GM19438 (cell line): Measurements from ENCODE around the gene LHFPL2.

Experiments
- ATAC-seq: cut with Tn5 transposase; IDR thresholded peaks from one replicate; pipeline ENCODE4 v1.9.1; 2021; ENCODE audit warnings: low read depth; ENCODE audit not compliant: unreplicated experiment

The LHFPL2 gene

GRCh38 chr5:78644741-78645300 lies 3.8 kb downstream of the LHFPL2 start:
- ATAC-seq, result no peak

- ATAC-seq, result no peak
These were observed 4.4 kb downstream of the LHFPL2 start for GRCh38 chr5:78644129-78644528.

GRCh38 chr5:78642701-78643100 lies 5.9 kb downstream of the LHFPL2 start:
- no peak for ATAC-seq

DNA sequence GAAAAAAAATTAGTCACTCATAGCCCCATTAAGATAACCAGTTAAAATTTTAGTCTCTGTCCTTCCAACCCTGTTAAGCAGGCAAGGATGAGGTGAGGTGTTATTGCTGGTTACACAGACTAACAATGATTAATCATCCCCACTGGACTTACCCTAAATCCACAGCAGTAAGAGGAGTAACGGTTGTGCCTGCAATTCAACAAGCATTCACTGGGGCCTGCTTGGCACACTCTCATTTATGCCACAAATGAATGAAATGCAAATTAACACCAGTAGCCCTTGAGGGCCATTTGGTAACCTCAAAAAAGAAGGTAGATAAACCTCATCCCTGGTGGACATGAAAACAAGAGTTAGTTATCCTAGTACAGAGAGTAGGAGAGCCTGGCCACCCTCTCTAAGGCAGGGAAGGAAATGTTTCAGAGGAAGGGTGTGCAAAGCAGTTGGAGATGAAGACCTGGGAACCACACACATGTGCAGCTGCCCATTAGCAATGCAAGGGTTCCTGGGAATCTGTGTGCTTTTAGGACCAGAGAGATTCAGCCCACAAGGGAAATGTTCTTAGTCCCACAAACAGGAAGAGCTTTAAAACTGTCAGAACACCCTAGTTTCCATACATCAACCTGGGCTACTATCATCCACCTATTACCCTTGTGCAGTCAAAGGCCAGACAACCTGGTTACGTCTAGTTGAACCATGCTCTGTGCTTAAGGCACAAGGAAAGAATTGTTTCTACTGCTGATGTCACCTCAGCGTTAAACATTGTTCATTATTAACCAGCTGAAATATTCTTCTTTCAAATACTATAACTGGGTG lies 7.7 kb downstream of the LHFPL2 start:
- ATAC-seq, result peak; percentile 81

- ATAC-seq, result no peak
These were observed 8.8 kb downstream of the LHFPL2 start for GRCh38 chr5:78639791-78640190.

- no peak for ATAC-seq
These were observed 9.5 kb downstream of the LHFPL2 start for GRCh38 chr5:78638973-78639669.

- ATAC-seq, result no peak
These were observed 10.1 kb downstream of the LHFPL2 start for GRCh38 chr5:78638423-78638822.

DNA sequence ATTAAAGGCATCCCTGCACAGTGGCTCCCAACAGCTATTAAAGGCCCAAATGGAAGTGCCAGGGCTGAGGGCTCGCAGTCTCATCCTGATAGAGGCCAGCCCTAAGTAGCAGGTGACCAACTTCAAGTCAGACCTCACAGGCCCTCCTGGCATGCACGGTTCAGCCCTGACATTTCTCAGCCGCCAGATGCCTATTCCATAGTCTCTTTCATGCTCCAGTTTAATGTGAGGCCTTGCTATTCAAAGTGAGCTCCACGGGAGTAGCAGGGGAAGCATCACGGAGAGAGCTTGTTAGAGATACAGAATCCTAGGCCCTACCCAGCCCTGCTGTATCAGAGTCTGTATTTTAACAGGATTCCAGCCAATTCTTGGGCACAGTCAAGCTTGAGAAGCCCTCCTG lies 11.1 kb downstream of the LHFPL2 start:
- no peak for ATAC-seq

DNA sequence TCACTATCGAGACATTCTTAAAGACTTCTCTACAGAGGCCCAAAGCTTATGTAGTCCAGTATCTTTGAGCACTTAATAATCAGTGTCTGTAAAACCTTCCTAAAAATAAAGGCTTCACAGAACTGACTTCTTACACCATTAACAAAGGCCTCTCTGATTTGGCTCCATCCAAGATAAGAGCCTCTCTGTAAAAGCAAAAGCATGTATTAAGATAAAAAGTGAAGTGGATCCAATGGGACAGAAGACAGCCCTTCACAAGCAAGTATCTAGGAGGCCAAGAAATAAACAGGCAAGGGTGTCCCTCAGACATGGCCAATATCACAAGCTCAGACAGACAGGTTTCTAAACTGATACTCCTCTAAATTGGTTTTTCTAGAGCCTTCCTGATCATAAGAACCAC lies 11.9 kb downstream of the LHFPL2 start:
- ATAC-seq, result no peak

GRCh38 chr5:78634634-78635033 lies 13.9 kb downstream of the LHFPL2 start:
- ATAC-seq, result no peak

DNA sequence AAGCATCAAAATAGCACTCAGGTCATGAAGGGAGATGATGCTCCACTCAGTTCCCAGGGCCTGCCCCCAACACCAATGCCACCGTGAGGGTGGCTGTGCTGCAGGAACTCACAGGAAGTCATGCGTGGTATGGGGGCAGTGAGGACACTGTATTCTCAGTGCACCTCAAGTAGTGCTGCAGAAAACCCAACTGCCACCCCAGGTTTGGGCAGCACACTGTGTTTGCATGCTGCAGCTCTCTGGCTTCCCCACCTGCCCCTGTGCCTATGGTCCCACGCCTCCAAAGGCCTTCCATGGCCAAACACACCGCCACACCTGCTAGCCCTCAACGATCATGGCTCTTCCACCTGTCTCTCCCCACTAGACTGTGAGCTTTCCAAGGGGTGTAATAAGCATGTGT lies 14.3 kb downstream of the LHFPL2 start:
- no peak for ATAC-seq

GRCh38 chr5:78633700-78634099 lies 14.9 kb downstream of the LHFPL2 start:
- ATAC-seq, result no peak

DNA sequence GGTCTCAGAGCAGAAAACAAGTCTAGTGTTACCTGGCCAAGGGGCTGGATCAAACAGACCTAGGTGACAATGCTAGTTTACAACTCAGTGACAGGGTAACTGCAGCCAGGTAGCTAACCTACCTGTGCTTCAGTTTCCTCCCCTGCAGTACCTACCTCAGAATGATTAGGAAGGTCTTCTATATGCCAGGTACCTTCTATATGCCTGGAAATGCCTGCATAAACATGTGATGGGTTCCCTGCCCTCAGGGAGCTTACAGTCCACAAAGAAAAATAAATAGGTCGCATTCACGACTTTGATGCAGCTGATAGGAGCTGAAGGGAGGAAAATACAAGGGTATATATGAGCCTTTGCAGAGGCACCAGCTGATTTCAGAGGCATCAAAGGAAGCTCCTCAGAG lies 16.1 kb downstream of the LHFPL2 start:
- no peak for ATAC-seq

- ATAC-seq, result no peak
These were observed 16.6 kb downstream of the LHFPL2 start for GRCh38 chr5:78631931-78632330.

DNA sequence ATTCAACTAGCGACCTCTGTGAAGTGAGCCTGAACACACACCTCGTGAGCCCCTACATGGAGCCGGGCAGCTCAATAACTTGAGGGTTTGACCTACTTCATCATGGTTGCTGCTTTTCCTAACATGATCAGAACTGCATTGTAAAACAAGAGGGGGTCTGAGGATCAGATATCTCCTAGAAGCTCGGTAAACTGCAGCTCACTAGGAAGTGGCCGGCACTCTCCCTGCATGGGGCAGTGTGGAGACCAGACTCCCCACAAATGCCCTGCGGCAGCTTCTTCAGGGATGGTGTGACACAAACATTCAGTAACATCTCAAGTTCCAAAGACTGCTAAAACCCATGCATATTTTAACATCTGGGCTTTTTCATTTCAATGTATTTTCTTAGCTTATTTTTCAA lies 18.5 kb downstream of the LHFPL2 start:
- ATAC-seq, result no peak

DNA sequence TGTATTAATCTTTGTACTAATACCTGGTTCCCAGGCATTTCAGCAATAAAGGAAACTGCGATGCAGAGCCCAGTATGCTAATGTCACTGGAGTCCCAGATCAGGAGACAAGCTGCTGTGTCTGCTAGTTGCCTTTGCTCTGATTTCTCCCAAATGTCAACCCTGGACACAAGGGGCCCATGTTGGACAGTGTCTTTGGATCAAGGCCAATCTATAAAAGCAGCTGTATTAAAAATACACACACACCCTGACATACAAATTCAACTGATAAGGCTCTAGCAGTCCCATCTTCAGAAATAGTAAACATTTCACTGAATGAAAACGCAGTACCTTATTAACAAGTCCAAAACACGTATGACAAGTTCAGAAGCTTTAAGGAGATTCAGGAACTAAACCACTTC lies 18.9 kb downstream of the LHFPL2 start:
- ATAC-seq, result no peak

DNA sequence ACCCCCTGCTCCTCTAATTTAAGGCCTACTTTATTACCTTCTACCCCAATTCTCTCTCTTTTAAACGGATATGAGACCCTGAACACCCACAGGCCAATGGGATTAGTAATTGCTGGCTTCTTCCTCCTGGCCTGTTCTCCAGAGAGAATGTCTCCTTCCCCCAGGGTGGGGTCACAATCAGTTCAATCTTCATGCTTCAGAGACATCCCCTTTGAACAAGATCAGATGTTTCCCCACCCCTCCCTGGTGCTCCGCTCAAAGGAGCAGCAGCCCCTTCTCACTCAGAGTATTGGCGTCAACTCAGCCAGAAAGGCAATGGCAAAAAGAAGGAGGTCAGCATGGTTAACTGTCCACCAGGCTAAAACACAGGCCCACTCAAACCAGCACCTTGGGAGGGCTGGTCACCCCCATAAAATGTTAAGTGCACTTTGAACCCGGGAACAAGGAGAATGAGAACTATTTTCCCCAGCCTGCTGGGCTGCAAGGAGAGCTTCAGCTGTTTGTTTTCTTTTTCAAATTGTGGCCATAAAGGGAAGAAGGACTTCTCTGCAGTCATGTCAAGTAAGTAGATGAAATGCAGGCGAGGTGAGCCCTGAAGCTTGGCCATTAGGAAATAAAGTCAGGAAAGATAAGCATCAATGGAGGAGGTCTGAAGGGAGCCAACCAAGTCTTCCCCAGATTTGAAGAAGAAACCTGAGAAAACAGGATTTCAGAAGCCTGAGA lies 20.1 kb downstream of the LHFPL2 start:
- ATAC-seq, result no peak

DNA sequence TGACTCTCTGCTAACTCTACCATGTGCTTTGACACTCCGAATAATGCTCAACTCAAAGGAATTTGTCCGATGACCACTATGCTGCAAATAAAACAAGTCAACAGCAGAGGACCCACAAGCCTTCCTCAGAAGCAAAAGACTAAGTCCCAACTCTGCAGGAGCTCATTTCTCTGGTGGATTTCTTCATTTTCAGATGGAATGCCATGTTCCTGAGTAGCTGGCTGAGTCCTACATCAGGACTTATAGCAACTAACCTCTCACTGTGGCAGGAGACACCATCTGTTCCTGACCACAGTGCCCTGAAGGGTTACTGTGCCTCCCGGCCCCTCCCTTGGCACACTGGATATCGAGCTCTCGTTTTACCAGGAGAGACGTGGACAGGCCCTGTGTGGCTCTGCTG lies 20.8 kb downstream of the LHFPL2 start:
- ATAC-seq, result no peak

- ATAC-seq, result no peak
These were observed 21.4 kb downstream of the LHFPL2 start for GRCh38 chr5:78627175-78627574.

- no peak for ATAC-seq
These were observed 22.5 kb downstream of the LHFPL2 start for GRCh38 chr5:78626009-78626571.

DNA sequence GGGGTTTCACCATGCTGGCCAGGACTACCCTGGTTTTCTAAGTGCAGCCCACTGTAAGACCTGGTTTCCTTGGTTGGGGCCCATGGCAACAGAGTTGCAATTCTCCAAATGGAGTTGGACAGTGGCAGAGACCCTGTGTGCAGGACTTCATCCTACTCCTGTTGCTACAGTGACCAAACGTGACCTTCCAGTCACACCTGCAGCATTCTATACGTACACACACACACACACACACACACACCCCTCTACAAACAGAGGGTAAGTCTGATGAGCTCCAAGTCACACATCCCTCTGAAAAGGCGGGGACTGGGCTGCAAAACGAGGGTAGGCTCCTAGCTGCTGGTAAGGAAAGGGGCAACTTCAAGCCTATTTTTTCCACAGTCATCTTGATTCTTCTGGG lies 23.6 kb downstream of the LHFPL2 start:
- ATAC-seq, result no peak
